Transverse colon (tissue), 4 donors: ENCODE measurements around the gene FADD. TPM values are rescaled to one million over a fixed set of nuclear protein-coding genes. Genes with fewer than 3 reads are reported as not detected.
"Not testable (repeated sequence)": the region's sequence is repeated elsewhere in the genome, so short reads cannot be mapped to it uniquely, and the experiment has no call there.

Experiments
- DNase-seq: peaks from one replicate; pipeline ENCODE4 v3.0.0-alpha.2; 2019
- H3K27ac ChIP-seq, 4 donors: fragments of 200-600 bp; sonication (generic); 2 replicates each; pipeline ENCODE4 v1.5.1; 2016 to 2018; ENCODE audit warnings: inconsistent platforms in 4 of 4
- H3K27me3 ChIP-seq: fragments of 200-600 bp; sonication (generic); 2 replicates; pipeline ENCODE4 v1.5.1; 2017; ENCODE audit warnings: inconsistent platforms
- H3K36me3 ChIP-seq, 4 donors: fragments of 200-600 bp; sonication (generic); 2 replicates each; pipeline ENCODE4 v1.5.1; 2017 to 2019; ENCODE audit warnings: inconsistent platforms in 4 of 4
- H3K4me1 ChIP-seq, 4 donors: fragments of 200-600 bp; sonication (generic); 2 replicates each; pipeline ENCODE4 v1.5.1; 2017 to 2020; ENCODE audit warnings: inconsistent platforms in 4 of 4
- H3K4me3 ChIP-seq, 4 donors: fragments of 200-600 bp; sonication (generic); 1 replicate in 1 of 4; 2 replicates in 3 of 4; pipeline versions ENCODE4 v1.5.1 to v1.6.1; 2017 to 2019; ENCODE audit warnings: inconsistent platforms in 4 of 4
- H3K9me3 ChIP-seq, 2 donors: fragments of 200-600 bp; sonication (generic); 2 replicates each; pipeline ENCODE4 v1.5.1; 2017 to 2019; ENCODE audit warnings: inconsistent platforms in 2 of 2
- EP300 ChIP-seq: sonication (generic); formaldehyde crosslinking; IDR thresholded peaks from one replicate; pipeline ENCODE4 v1.6.1; 2017; ENCODE audit warnings: antibody characterized with exemption, low read depth
- POLR2A ChIP-seq: fragments of 450-650 bp; IDR thresholded peaks from one replicate; pipeline ENCODE4 v1.6.1; 2016; ENCODE audit warnings: antibody characterized with exemption, mild to moderate bottlenecking, moderate library complexity
- POLR2AphosphoS5 ChIP-seq, 3 donors: sonication (generic); formaldehyde crosslinking; IDR thresholded peaks; one replicate each; pipeline ENCODE4 v1.6.1; 2016; ENCODE audit warnings: antibody characterized with exemption in 3 of 3
- WGBS, 2 donors: methylation state at CpG; one replicate each; pipeline ENCODE4 v1.1.5; 2018; ENCODE audit warnings: low coverage in 1 of 2; 5-methylcytosine and 5-hydroxymethylcytosine counted together
- in situ Hi-C, 4 donors: fragments of 200-750 bp; cut with MboI; loops; one replicate each; pipeline versions ENCODE4 v1.15.0 to v1.15.1; 2017; ENCODE audit warnings: low sequenced_read_pairs in 3 of 4, low pct_ligation_motif_present in 1 of 4, low pct_unique_long_range_greater_than_20kb in 1 of 4
- intact Hi-C: fragments of 100-400 bp; cut with DNase I; formaldehyde crosslinking; loops from one replicate; pipeline ENCODE4 v1.15.1; 2023; ENCODE audit warnings: low total_unique reads
- total RNA-seq, 4 donors: library from RNA; depleted of rRNA; stranded (reverse); fragments of >200 nt; gene quantifications; one replicate each; pipeline ENCODE4 v1.1.0, GENCODE V29; 2016
- TF ChIP-seq, protein P1 (sequence below), 5 experiments: fragments of 200-600 bp in 3 of 5; fragments of 450-650 bp in 2 of 5; sonication (generic) in 3 of 5; IDR thresholded peaks; 1 replicate in 2 of 5; 2 replicates in 3 of 5; pipeline ENCODE4 v1.5.1; 2016 to 2017; ENCODE audit warnings: antibody characterized with exemption in 5 of 5, inconsistent platforms in 3 of 5, mild to moderate bottlenecking in 2 of 5, moderate library complexity in 1 of 5

FADD gene
- total RNA-seq, 4 donors from 2014 or later = 24.5 to 42.3 (median 31.5) TPM

DNA sequence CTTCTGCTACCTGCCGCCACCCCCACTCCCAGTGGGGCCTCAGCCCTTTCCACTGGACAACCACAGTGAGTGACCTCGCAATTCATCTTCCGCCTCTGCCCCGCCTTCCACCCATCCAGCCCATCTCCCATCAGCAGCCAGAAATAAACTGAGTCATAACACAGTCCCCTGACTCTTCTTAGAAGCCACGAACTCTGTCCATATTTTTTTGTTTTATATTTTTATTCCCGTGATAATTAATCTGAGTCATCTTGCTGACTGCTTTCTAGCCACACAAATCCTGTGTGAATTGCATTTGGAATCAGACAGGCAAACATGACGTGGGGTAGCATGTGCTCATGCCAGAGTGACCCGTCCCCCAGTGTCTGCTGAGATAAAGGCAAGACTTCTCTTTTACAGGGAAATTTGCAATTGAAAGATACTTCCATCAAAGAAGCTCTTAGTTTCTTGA, 7.0 kb downstream of the FADD start:
- H3K9me3 ChIP-seq = no peaks in the 10 kb centered on the region
- intact Hi-C loops = no loop called here
- 72 to 75% methylated on average over 7 to 8 of the region's 8 CpGs for WGBS, 2 donors

DNA sequence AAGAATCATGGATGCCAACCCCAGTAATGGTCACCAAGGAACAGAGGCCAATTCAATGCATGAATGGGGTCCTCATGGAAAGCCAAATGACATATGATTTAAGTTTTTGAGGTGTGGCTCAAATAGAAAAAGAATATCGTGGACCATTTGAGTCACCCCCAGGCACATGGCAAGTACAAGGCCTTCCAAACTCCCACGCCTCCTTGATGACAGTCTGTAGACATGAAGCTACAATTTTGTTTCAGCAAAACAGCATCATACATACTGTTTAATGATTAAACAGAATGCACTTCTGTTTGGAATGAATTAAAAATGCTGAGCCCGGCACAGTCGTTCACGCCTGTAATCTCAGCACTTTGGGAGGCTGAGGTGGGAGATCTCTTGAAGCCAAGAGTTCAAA, 7.4 kb downstream of the FADD start:
- DNase-seq = no peak
- TF ChIP-seq, protein P1, sequence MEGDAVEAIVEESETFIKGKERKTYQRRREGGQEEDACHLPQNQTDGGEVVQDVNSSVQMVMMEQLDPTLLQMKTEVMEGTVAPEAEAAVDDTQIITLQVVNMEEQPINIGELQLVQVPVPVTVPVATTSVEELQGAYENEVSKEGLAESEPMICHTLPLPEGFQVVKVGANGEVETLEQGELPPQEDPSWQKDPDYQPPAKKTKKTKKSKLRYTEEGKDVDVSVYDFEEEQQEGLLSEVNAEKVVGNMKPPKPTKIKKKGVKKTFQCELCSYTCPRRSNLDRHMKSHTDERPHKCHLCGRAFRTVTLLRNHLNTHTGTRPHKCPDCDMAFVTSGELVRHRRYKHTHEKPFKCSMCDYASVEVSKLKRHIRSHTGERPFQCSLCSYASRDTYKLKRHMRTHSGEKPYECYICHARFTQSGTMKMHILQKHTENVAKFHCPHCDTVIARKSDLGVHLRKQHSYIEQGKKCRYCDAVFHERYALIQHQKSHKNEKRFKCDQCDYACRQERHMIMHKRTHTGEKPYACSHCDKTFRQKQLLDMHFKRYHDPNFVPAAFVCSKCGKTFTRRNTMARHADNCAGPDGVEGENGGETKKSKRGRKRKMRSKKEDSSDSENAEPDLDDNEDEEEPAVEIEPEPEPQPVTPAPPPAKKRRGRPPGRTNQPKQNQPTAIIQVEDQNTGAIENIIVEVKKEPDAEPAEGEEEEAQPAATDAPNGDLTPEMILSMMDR (IDR thresholded peaks at IDR 0.05) = no peak
- TF ChIP-seq EP300 (no peak), POLR2AphosphoS5 (IDR thresholded peaks at IDR 0.05) (no peak), POLR2A (no peak)
- Histone ChIP-seq H3K4me3 (no peak overlapping the region), H3K27me3 (no peaks in the 10 kb centered on the region), H3K4me1 (peaks cover 0 to 20% (median 6%) of the 10 kb centered on the region in 4 donors), H3K27ac (peak overlapping the region in 1 of 4 donors; percentile 5), H3K9me3 (no peaks in the 10 kb centered on the region), H3K36me3 (peaks cover 0 to 19% (median 6%) of the 10 kb centered on the region in 4 donors)
- in situ Hi-C loops = no loop called here
- 55 to 75% methylated on average over 5 of the region's 5 CpGs for WGBS, 2 donors
- intact Hi-C loops = no loop called here

More for the DNA sequence above, 7.0 kb downstream of the FADD start:
- no peak for DNase-seq
- in situ Hi-C loops = no loop called here
- H3K27me3 ChIP-seq = no peaks in the 10 kb centered on the region
- peaks cover under 1 to 20% (median 9%) of the 10 kb centered on the region in 4 donors for H3K4me1 ChIP-seq
- no peak for TF ChIP-seq EP300
- TF ChIP-seq, protein P1 (IDR thresholded peaks at IDR 0.05) = no peak
- TF ChIP-seq POLR2A = no peak
- no peak for TF ChIP-seq POLR2AphosphoS5 (IDR thresholded peaks at IDR 0.05)
- peak overlapping the region in 1 of 4 donors; percentile 5 for H3K27ac ChIP-seq
- H3K4me3 ChIP-seq = no peak overlapping the region
- H3K36me3 ChIP-seq = peaks cover 0 to 23% (median 6%) of the 10 kb centered on the region in 4 donors

DNA sequence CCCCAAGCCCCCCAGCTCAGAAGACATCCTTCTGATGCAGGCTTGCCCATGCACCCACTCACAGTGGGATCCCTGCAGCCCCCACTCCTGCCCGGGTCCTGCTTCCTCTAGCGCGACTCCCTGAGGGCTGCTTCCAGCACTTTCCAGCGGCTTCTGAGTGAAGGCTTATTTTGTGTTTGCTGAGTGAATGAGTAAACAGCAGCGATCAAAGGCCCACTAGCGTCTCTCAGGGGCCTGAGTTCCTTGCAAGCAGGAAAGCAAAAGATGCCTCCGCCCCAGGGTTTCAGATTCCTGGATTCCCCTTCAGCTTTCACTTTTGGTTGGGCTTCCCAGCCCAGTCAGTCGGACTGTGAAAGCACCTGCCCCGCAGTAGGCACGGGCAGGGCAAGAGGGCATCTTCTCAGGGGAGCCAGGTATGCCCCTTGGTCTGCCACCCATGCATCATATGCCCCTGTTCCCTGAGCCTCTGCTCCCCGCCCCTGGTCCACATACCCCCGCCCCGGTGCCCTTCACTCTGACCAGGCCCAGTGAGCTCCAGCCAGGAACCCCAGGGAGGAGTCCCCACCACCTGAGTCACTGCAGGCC, 9.2 kb downstream of the FADD start:
- TF ChIP-seq POLR2A (no peak), POLR2AphosphoS5 (IDR thresholded peaks at IDR 0.05) (no peak), EP300 (no peak)
- TF ChIP-seq, protein P1 (IDR thresholded peaks at IDR 0.05) = no peak
- Histone ChIP-seq H3K9me3 (no peaks in the 10 kb centered on the region), H3K27me3 (no peaks in the 10 kb centered on the region), H3K27ac (peak overlapping the region in 3 of 4 donors; percentile 40 to 54 (median 41)), H3K4me1 (peaks cover 0 to 20% (median 6%) of the 10 kb centered on the region in 4 donors), H3K36me3 (peaks cover 0 to 8% (median 0%) of the 10 kb centered on the region in 4 donors), H3K4me3 (peak overlapping the region in 3 of 4 donors; percentile 7 to 37 (median 11))
- DNase-seq = peak; percentile 60
- in situ Hi-C loops = no loop called here
- intact Hi-C loops = no loop called here
- WGBS, 2 donors = 51 to 80% methylated on average over 1 to 11 of the region's 13 CpGs

DNA sequence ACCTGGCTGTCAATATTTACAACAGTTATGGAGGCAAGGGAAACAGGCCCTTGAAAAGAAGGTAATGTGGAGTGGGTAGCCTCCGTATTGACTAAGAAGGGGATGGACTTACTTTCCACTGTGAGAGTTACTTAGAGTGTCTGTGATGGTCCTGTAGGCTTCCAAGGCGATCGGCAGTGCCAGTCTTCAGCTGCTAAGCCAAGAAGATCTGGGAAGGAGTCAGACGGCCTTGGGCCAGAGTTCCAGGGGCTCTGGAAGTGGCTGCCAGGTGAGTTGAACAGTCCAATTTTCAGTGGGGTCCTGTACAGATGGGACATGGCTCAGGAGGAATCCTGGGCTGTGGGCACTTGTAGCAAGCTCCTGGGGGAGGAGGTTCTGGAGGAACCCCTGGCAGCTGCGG, 14.3 kb downstream of the FADD start:
- intact Hi-C loops, H3K4me3 ChIP-seq, H3K27me3 ChIP-seq, H3K36me3 ChIP-seq, H3K27ac ChIP-seq, H3K9me3 ChIP-seq, in situ Hi-C loops, H3K4me1 ChIP-seq, DNase-seq: not testable (repeated sequence)
- 90 to 94% methylated on average over 3 to 5 of the region's 5 CpGs for WGBS, 2 donors

DNA sequence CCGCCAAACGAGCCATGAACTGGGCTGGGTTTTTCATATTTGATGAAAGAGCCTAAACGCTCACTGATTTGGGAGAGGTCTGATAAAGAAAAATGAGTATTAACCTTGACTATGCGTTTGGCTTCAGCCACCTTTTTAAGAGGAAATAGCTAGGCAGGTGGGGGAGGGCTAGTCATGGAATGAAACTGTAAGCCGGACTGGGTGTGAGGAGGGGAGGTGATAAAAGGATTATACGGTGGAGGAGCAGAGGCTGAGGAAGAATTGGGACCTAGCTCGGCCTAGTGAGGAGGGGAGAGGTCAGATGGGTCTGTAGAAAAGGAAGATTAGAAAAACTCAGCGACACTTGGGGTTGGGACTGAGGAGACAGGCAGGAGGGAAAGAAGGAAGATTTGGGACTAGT, 15.0 kb downstream of the FADD start:
- H3K27me3 ChIP-seq, H3K27ac ChIP-seq, H3K36me3 ChIP-seq, H3K4me3 ChIP-seq, H3K4me1 ChIP-seq, intact Hi-C loops, in situ Hi-C loops, DNase-seq, H3K9me3 ChIP-seq: not testable (repeated sequence)
- WGBS, 2 donors = 57 to 86% methylated on average over 3 to 8 of the region's 8 CpGs
